K562 (cell line): ENCODE data around the gene TMEM132D. TPM values are rescaled to one million over a fixed set of nuclear protein-coding genes. Genes with fewer than 3 reads are reported as not detected.

Experiments
- ATAC-seq: fragments of 200-7000 bp; cut with Tn5 transposase; 3 replicates; pipeline ENCODE4 v1.9.1; 2020; ENCODE audit warnings: moderate library complexity
- BruUV-seq: library from RNA; stranded (reverse); fragments of 400-500 nt; replicated peaks from 2 replicates; lab custom pipeline; 2021; lab: Mats Ljungman, UMichigan
- CTCF ChIA-PET: fragments of 300-600 bp; formaldehyde crosslinking; extraction: SDS; loops from one replicate; lab custom pipeline; 2021; ENCODE audit warnings: low intra/inter-chr PET ratio; lab: Yijun Ruan, JAX
- POLR2A ChIA-PET: fragments of 300-600, 350-650 bp; sonication (Branson Sonifier 250); formaldehyde crosslinking; extraction: SDS; loops from one replicate; lab custom pipeline; 2021; ENCODE audit warnings: antibody characterized with exemption, inconsistent platforms; lab: Yijun Ruan, JAX
- DNase-seq, 4 experiments: peaks; one replicate each; pipeline versions ENCODE4 v3.0.0 to v3.0.0-alpha.2; 2011 to 2018; ENCODE audit warnings: low spot score in 3 of 4, mixed read lengths in 3 of 4; ENCODE audit errors: extremely low read depth in 1 of 4
- FAIRE-seq: peaks from 2 replicates; lab custom pipeline; 2011; peaks lifted over from hg19 to GRCh38; lab: Jason Lieb, UNC
- H2AFZ ChIP-seq: 2 replicates; pipeline ENCODE4 v1.6.0; 2011; ENCODE audit warnings: low read depth, low read length, control low read depth, inconsistent platforms
- H3K27ac ChIP-seq: fragments of 200-600 bp; 3 replicates; pipeline ENCODE4 v1.8.0; 2011; ENCODE audit warnings: low read depth, mild to moderate bottlenecking, control low read depth, inconsistent platforms, low read length, moderate library complexity, mixed read lengths; ENCODE audit errors: extremely low read depth
- H3K27me3 ChIP-seq, 2 experiments: fragments of 300-600 bp in 1 of 2; 2 replicates in 1 of 2; 3 replicates in 1 of 2; pipeline versions ENCODE4 v1.6.0 to v1.8.0; 2011; ENCODE audit warnings: inconsistent platforms in 2 of 2, low read length in 2 of 2, mild to moderate bottlenecking in 1 of 2, mixed read lengths in 1 of 2, moderate library complexity in 1 of 2; ENCODE audit not compliant: control insufficient read depth in 2 of 2, insufficient read depth in 2 of 2
- H3K36me3 ChIP-seq: fragments of 300-600 bp; 3 replicates; pipeline ENCODE4 v1.8.0; 2011; ENCODE audit warnings: mild to moderate bottlenecking, low read length, inconsistent platforms; ENCODE audit not compliant: control insufficient read depth, insufficient read depth
- H3K4me1 ChIP-seq, 2 experiments: fragments of 200-600 bp in 1 of 2; replicated peaks in 1 of 2; 2 replicates in 1 of 2; 3 replicates in 1 of 2; pipeline versions ENCODE4 v1.5.1 to v1.8.0; 2011; ENCODE audit warnings: inconsistent platforms in 2 of 2, low read length in 2 of 2, mild to moderate bottlenecking in 1 of 2, mixed read lengths in 1 of 2, moderate library complexity in 1 of 2; ENCODE audit not compliant: control insufficient read depth in 2 of 2, insufficient read depth in 2 of 2
- H3K4me2 ChIP-seq: 2 replicates; pipeline ENCODE4 v1.6.1; 2011; ENCODE audit warnings: low read length, control low read depth, inconsistent platforms, mixed read lengths; ENCODE audit not compliant: insufficient read depth
- H3K4me3 ChIP-seq: fragments of 200-600 bp; sonication (generic), shearing (Covaris generic); 2 replicates; pipeline ENCODE4 v1.5.1; 2016; ENCODE audit warnings: control low read depth, inconsistent platforms
- H3K79me2 ChIP-seq: fragments of 200-600 bp; 3 replicates; pipeline ENCODE4 v1.8.0; 2011; ENCODE audit warnings: low read length, inconsistent platforms; ENCODE audit not compliant: control insufficient read depth, insufficient read depth
- H3K9ac ChIP-seq, 2 experiments: 2 replicates each; pipeline versions ENCODE4 v1.6.0 to v1.6.1; 2011; ENCODE audit warnings: low read depth in 2 of 2, low read length in 2 of 2, control low read depth in 1 of 2, inconsistent platforms in 1 of 2, mild to moderate bottlenecking in 1 of 2, mixed read lengths in 1 of 2; ENCODE audit not compliant: insufficient read depth in 1 of 2
- H3K9me1 ChIP-seq: one replicate; pipeline ENCODE4 v1.6.0; 2011; ENCODE audit warnings: inconsistent platforms, mild to moderate bottlenecking, low read length, moderate library complexity; ENCODE audit not compliant: control insufficient read depth, insufficient read depth
- H3K9me3 ChIP-seq: replicated peaks from 2 replicates; pipeline ENCODE4 v1.5.1; 2011; ENCODE audit warnings: low read depth, low read length, inconsistent platforms; ENCODE audit not compliant: control insufficient read depth, insufficient read depth
- H4K20me1 ChIP-seq: replicated peaks from 2 replicates; pipeline ENCODE4 v1.6.1; 2011; ENCODE audit warnings: low read length, inconsistent platforms, mixed read lengths; ENCODE audit not compliant: control insufficient read depth, insufficient read depth
- BDP1 ChIP-seq: IDR thresholded peaks from 3 replicates; pipeline ENCODE4 v1.6.1; 2011; ENCODE audit not compliant: insufficient read length, insufficient read depth
- BRCA1 ChIP-seq, 2 experiments: fragments of 450-650 bp in 1 of 2; sonication (generic) in 1 of 2; formaldehyde crosslinking in 1 of 2; IDR thresholded peaks; 2 replicates each; pipeline versions ENCODE4 v1.5.0 to v1.6.1; 2017 to 2020; ENCODE audit warnings: mild to moderate bottlenecking in 1 of 2, missing genetic modification reagents in 1 of 2
- NELFE ChIP-seq: IDR thresholded peaks from 2 replicates; pipeline ENCODE4 v1.6.1; 2011; ENCODE audit warnings: mild to moderate bottlenecking; ENCODE audit not compliant: insufficient read depth, insufficient read length
- SIX5 ChIP-seq, 2 experiments: IDR thresholded peaks; 2 replicates each; pipeline ENCODE4 v1.6.1; 2011; ENCODE audit warnings: low read length in 2 of 2, borderline replicate concordance in 1 of 2, low read depth in 1 of 2, mild to moderate bottlenecking in 1 of 2, moderate library complexity in 1 of 2; ENCODE audit not compliant: insufficient read depth in 1 of 2
- TEAD4 ChIP-seq, 2 experiments: sonication (generic) in 1 of 2; formaldehyde crosslinking in 1 of 2; IDR thresholded peaks; 2 replicates each; pipeline versions ENCODE4 v1.6.1 to v1.8.0; 2012 to 2022; ENCODE audit warnings: borderline replicate concordance in 1 of 2, inconsistent platforms in 1 of 2, low read length in 1 of 2, mild to moderate bottlenecking in 1 of 2, missing genetic modification reagents in 1 of 2
- U2AF1 ChIP-seq: fragments of 200-400 bp; formaldehyde crosslinking; optimal IDR thresholded peaks from 2 replicates; pipeline ENCODE3; 2017; ENCODE audit warnings: mild to moderate bottlenecking, low read depth, low read length, moderate library complexity
- ZNF134 ChIP-seq: fragments of 250-450 bp; sonication (Bioruptor Pico); conservative IDR thresholded peaks from 2 replicates; pipeline ENCODE4 v1.4.0; 2020
- ZNF143 ChIP-seq: sonication (generic); formaldehyde crosslinking; IDR thresholded peaks from 2 replicates; pipeline ENCODE4 v1.9.0; 2022; ENCODE audit warnings: mild to moderate bottlenecking, missing genetic modification reagents
- WGBS: fragments of 100-300 bp; shearing (Covaris generic); methylation state at CpG from one replicate; pipeline ENCODE4 v1.1.6; 2016; ENCODE audit warnings: low coverage, mixed read lengths; ENCODE audit not compliant: insufficient coverage; ENCODE audit errors: missing lambda C conversion rate; 5-methylcytosine and 5-hydroxymethylcytosine counted together
- in situ Hi-C: fragments of 300-500 bp; cut with MboI; formaldehyde crosslinking; loops from 4 replicates; pipeline ENCODE4 v1.15.0; 2018; ENCODE audit warnings: inconsistent platforms, mixed read lengths
- intact Hi-C: fragments of 100-400 bp; cut with micrococcal nuclease; formaldehyde crosslinking; loops from 2 replicates; pipeline ENCODE4 v1.14.2; 2022
- polyA plus RNA-seq, 8 experiments: library from polyadenylated mRNA; depleted of rRNA in 4 of 8; stranded (reverse) in 5 of 8; unstranded in 3 of 8; fragments of >200 nt; fragmentation: Nextera tagmentation in 2 of 8; fragmentation: Illumina TruSeq in 1 of 8; extraction: Ambion mirVana in 2 of 8; extraction: Trizol in 1 of 8; gene quantifications; 2 replicates each; pipeline versions ENCODE4 v1.2.1 to v1.2.3, GENCODE V29; 2011 to 2014; ENCODE audit warnings: inconsistent platforms in 1 of 8, missing spikeins in 1 of 8
- total RNA-seq, 7 experiments: library from RNA; depleted of rRNA in 6 of 7; stranded (reverse); fragments of >200 nt in 6 of 7; fragmentation: Illumina TruSeq in 2 of 7; extraction: Trizol in 2 of 7; gene quantifications; 2 replicates each; pipeline versions ENCODE4 v1.2.1 to v1.2.3, GENCODE V29; 2011 to 2021; ENCODE audit warnings: low replicate concordance in 1 of 7
- TF ChIP-seq, protein P1 (sequence below): fragments of 450-650 bp; formaldehyde crosslinking; conservative IDR thresholded peaks from 2 replicates; pipeline ENCODE4 v1.4.0; 2022; ENCODE audit warnings: mild to moderate bottlenecking, missing genetic modification characterization
- TF ChIP-seq, protein P2 (sequence below): fragments of 250-450 bp; sonication (Bioruptor Pico); IDR thresholded peaks from 2 replicates; pipeline ENCODE4 v1.5.0; 2020; ENCODE audit warnings: mild to moderate bottlenecking
- TF ChIP-seq, protein P3 (sequence below): fragments of 250-450 bp; sonication (Bioruptor Pico); IDR thresholded peaks from 2 replicates; pipeline ENCODE4 v1.5.0; 2021; ENCODE audit warnings: mild to moderate bottlenecking, moderate library complexity
- TF ChIP-seq, protein P4 (sequence below): sonication (generic); formaldehyde crosslinking; IDR thresholded peaks from 2 replicates; pipeline ENCODE4 v1.8.0; 2022; ENCODE audit warnings: mild to moderate bottlenecking, low read depth, missing genetic modification reagents

Gene TMEM132D
- total and polyA plus RNA-seq, 9 of the 15 experiments (the other 6 are each of a cell fraction or from before 2014, with no cell fraction given) = not detected

DNA sequence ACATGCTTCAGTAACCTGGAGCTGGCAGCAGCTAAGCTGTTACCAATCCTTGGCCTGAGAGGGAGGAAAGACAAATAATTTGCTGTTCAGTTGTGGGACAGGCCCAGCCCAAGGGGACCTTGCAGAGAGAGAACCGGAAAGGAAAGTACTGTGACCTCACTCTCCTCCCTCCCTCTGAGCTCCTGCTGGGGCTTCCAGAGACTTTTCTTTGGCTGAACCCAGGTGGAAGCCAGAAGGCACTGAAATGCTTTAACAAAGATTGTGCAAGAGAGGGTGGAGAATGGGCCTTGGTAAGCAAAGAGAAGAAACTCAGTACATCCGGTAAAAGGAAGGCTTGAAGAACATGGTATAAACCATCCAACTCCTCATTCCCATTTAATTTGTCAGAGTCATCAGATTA is 593.5 kb downstream of the TMEM132D start:
- ATAC-seq = no peak

More for the DNA sequence above, 593.5 kb downstream of the TMEM132D start:
- H3K79me2 ChIP-seq = no peaks in the 10 kb centered on the region
- H4K20me1 ChIP-seq = no peaks in the 10 kb centered on the region
- no peak overlapping the region for H3K9ac ChIP-seq
- in situ Hi-C loops = no loop called here
- FAIRE-seq = no peak
- intact Hi-C loops = no loop called here
- no peak for TF ChIP-seq BRCA1 (IDR thresholded peaks at IDR 0.05)
- no peak for TF ChIP-seq BRCA1 (CRISPR knock-in tag; IDR thresholded peaks at IDR 0.05)
- TF ChIP-seq TEAD4 (IDR thresholded peaks at IDR 0.05; ENCODE audit: low read length) = no peak
- TF ChIP-seq TEAD4 (CRISPR knock-in tag; IDR thresholded peaks at IDR 0.05; ENCODE audit: borderline replicate concordance) = no peak
- TF ChIP-seq, protein P1, sequence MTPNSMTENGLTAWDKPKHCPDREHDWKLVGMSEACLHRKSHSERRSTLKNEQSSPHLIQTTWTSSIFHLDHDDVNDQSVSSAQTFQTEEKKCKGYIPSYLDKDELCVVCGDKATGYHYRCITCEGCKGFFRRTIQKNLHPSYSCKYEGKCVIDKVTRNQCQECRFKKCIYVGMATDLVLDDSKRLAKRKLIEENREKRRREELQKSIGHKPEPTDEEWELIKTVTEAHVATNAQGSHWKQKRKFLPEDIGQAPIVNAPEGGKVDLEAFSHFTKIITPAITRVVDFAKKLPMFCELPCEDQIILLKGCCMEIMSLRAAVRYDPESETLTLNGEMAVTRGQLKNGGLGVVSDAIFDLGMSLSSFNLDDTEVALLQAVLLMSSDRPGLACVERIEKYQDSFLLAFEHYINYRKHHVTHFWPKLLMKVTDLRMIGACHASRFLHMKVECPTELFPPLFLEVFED (CRISPR knock-in tag) = no peak
- TF ChIP-seq U2AF1 = no peak
- TF ChIP-seq, protein P2, sequence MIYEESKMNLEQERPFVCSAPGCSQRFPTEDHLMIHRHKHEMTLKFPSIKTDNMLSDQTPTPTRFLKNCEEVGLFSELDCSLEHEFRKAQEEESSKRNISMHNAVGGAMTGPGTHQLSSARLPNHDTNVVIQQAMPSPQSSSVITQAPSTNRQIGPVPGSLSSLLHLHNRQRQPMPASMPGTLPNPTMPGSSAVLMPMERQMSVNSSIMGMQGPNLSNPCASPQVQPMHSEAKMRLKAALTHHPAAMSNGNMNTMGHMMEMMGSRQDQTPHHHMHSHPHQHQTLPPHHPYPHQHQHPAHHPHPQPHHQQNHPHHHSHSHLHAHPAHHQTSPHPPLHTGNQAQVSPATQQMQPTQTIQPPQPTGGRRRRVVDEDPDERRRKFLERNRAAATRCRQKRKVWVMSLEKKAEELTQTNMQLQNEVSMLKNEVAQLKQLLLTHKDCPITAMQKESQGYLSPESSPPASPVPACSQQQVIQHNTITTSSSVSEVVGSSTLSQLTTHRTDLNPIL (CRISPR knock-in tag) = no peak
- no peak for TF ChIP-seq ZNF143 (CRISPR knock-in tag)
- no peak for TF ChIP-seq NELFE
- no peak for TF ChIP-seq SIX5 (IDR thresholded peaks at IDR 0.05; ENCODE audit: borderline replicate concordance in 1 of 2, insufficient read depth in 1 of 2, low read depth in 1 of 2, low read length in 2 of 2)
- no peak for TF ChIP-seq ZNF134 (CRISPR knock-in tag)
- TF ChIP-seq, protein P3, sequence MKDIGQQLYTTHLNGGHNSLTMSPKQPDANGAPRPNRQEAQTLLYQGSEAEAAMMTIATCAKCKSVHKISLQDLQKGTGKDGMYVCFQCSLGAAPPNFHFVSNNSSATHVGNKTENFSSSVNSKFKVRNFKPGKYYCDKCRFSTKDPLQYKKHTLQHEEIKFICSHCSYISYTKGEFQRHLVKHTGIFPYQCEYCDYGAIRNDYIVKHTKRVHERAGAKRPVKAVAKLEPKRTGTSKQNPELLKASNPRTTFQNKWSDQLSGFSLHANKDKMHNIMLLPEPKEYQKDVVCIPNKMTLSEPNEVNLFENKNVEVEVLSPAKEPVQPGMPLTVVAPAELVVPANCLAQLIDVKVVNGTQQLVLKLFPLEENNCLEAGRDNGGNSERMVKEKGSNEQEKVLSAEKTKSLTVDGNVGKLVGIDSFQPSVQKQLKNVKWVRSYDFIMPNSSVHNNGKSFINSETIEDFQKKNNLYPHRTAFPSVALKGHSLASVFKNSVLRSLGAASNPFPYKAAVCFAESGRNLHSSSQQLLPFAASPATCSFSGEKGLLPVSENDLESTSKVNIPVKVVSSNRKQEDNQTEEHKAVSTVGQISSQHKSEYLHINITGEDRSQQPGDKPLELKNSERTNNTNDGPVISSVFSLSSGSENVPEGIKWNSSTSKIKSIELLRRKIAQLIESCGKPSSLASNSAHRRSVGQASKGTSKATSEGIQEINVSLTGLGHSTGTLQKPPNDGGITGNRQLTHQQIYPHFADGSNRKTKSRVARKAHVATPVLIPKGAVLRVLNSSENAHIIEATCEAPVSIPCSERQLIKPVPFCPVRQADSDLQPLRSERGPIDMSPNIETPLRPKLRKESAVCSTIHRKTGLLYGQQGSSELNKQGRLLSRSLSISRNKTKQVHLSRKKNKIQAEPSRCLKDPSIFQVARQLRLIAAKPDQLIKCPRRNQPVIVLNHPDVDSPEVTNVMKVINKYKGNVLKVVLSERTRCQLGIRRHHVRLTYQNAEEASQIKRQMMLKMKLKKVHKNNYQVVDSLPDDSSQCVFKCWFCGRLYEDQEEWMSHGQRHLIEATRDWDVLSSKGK (CRISPR knock-in tag) = no peak
- TF ChIP-seq, protein P4, sequence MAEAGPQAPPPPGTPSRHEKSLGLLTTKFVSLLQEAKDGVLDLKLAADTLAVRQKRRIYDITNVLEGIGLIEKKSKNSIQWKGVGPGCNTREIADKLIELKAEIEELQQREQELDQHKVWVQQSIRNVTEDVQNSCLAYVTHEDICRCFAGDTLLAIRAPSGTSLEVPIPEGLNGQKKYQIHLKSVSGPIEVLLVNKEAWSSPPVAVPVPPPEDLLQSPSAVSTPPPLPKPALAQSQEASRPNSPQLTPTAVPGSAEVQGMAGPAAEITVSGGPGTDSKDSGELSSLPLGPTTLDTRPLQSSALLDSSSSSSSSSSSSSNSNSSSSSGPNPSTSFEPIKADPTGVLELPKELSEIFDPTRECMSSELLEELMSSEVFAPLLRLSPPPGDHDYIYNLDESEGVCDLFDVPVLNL = no peak
- no peak for TF ChIP-seq BDP1
- 0% methylated on average over 2 of the region's 2 CpGs for WGBS
- H3K9me1 ChIP-seq = no peaks in the 10 kb centered on the region
- no peak overlapping the region for H2AFZ ChIP-seq
- no peak overlapping the region for H3K4me3 ChIP-seq
- H3K27me3 ChIP-seq = no peaks in the 10 kb centered on the region
- no peak for DNase-seq
- no peak overlapping the region for H3K4me2 ChIP-seq
- BruUV-seq = no TSS peak
- CTCF ChIA-PET = no interaction called here
- no peaks in the 10 kb centered on the region for H3K4me1 ChIP-seq
- H3K27ac ChIP-seq = no peak overlapping the region
- POLR2A ChIA-PET = no interaction called here
- H3K9me3 ChIP-seq = no peaks in the 10 kb centered on the region
- H3K36me3 ChIP-seq = no peaks in the 10 kb centered on the region
